Endothelial cell of umbilical vein (primary cell): ENCODE measurements around the gene SEZ6L. TPM values are rescaled to one million over a fixed set of nuclear protein-coding genes. Genes with fewer than 3 reads are reported as not detected.

ENCODE experiments used
- BruUV-seq: library from RNA; stranded (reverse); fragments of 400-500 nt; replicated peaks from 2 replicates; lab custom pipeline; 2021; lab: Mats Ljungman, UMichigan
- CTCF ChIA-PET: fragments of 300-600, 350-600 bp; sonication (Branson Sonifier 250); formaldehyde crosslinking; loops from one replicate; lab custom pipeline; 2021; ENCODE audit warnings: antibody characterized with exemption, inconsistent platforms; lab: Charles Lee
- POLR2A ChIA-PET: fragments of 300-600, 350-600 bp; sonication (Branson Sonifier 250); formaldehyde crosslinking; loops from one replicate; lab custom pipeline; 2021; ENCODE audit warnings: antibody characterized with exemption, inconsistent platforms; lab: Charles Lee
- DNase-seq: peaks from one replicate; pipeline ENCODE4 v3.0.0-alpha.2; 2011; ENCODE audit warnings: low read depth, low spot score
- FAIRE-seq: peaks from 2 replicates; lab custom pipeline; 2011; peaks lifted over from hg19 to GRCh38; lab: Jason Lieb, UNC
- H2AFZ ChIP-seq: 2 replicates; pipeline ENCODE4 v1.6.0; 2012; ENCODE audit warnings: low read depth, low read length, control low read depth, inconsistent platforms
- H3K27ac ChIP-seq: 2 replicates; pipeline ENCODE4 v1.5.1; 2011; ENCODE audit warnings: low read depth, mild to moderate bottlenecking, control low read depth, low read length, moderate library complexity; ENCODE audit not compliant: insufficient read depth
- H3K27me3 ChIP-seq, 2 experiments: 2 replicates each; pipeline versions ENCODE4 v1.6.0 to v1.6.1; 2011; ENCODE audit warnings: low read length in 2 of 2, mixed read lengths in 1 of 2; ENCODE audit not compliant: control insufficient read depth in 2 of 2, insufficient read depth in 2 of 2
- H3K36me3 ChIP-seq, 2 experiments: 2 replicates in 1 of 2; 3 replicates in 1 of 2; pipeline ENCODE4 v1.5.1; 2011; ENCODE audit warnings: low read length in 2 of 2, mild to moderate bottlenecking in 1 of 2, moderate library complexity in 1 of 2; ENCODE audit not compliant: control insufficient read depth in 2 of 2, insufficient read depth in 2 of 2; ENCODE audit errors: extremely low read depth in 1 of 2
- H3K4me1 ChIP-seq: 3 replicates; pipeline ENCODE4 v1.5.1; 2011; ENCODE audit warnings: mild to moderate bottlenecking, low read length; ENCODE audit not compliant: control insufficient read depth, insufficient read depth; ENCODE audit errors: extremely low read depth
- H3K4me2 ChIP-seq: 2 replicates; pipeline ENCODE4 v1.6.1; 2011; ENCODE audit warnings: low read length, control low read depth, mixed read lengths; ENCODE audit not compliant: insufficient read depth
- H3K4me3 ChIP-seq, 3 experiments: fragments of 200-600 bp in 1 of 3; sonication (generic), shearing (Covaris generic) in 1 of 3; replicated peaks in 1 of 3; 2 replicates each; pipeline ENCODE4 v1.5.1; 2011 to 2016; ENCODE audit warnings: control low read depth in 3 of 3, low read length in 3 of 3, mild to moderate bottlenecking in 2 of 3, inconsistent platforms in 1 of 3, low read depth in 1 of 3, moderate library complexity in 1 of 3; ENCODE audit not compliant: insufficient read depth in 1 of 3
- H3K79me2 ChIP-seq: 2 replicates; pipeline ENCODE4 v1.6.0; 2012; ENCODE audit warnings: low read length, inconsistent platforms; ENCODE audit not compliant: control insufficient read depth, insufficient read depth
- H3K9ac ChIP-seq: replicated peaks from 2 replicates; pipeline ENCODE3; 2011; ENCODE audit warnings: low read length, control low read depth; ENCODE audit not compliant: insufficient read depth; ENCODE audit errors: extremely low read depth
- H3K9me1 ChIP-seq: replicated peaks from 3 replicates; pipeline ENCODE4 v1.6.0; 2011; ENCODE audit warnings: mild to moderate bottlenecking, low read length; ENCODE audit not compliant: control insufficient read depth, insufficient read depth; ENCODE audit errors: extremely low read depth
- H3K9me3 ChIP-seq: replicated peaks from 2 replicates; pipeline ENCODE4 v1.5.1; 2012; ENCODE audit warnings: low read length, inconsistent platforms; ENCODE audit not compliant: control insufficient read depth, insufficient read depth
- H4K20me1 ChIP-seq: replicated peaks from 2 replicates; pipeline ENCODE3; 2011; ENCODE audit warnings: mild to moderate bottlenecking, low read length; ENCODE audit not compliant: control insufficient read depth, insufficient read depth; ENCODE audit errors: extremely low read depth
- CTCF ChIP-seq, 2 donors: IDR thresholded peaks; 1 replicate in 1 of 2; 2 replicates in 1 of 2; pipeline ENCODE4 v1.5.1; 2011; ENCODE audit warnings: low read length in 2 of 2, mild to moderate bottlenecking in 2 of 2, moderate library complexity in 2 of 2, control low read depth in 1 of 2, inconsistent platforms in 1 of 2, low read depth in 1 of 2; ENCODE audit not compliant: insufficient read depth in 1 of 2; ENCODE audit errors: extremely low read depth in 1 of 2
- EZH2 ChIP-seq: IDR thresholded peaks from 2 replicates; pipeline ENCODE4 v1.6.1; 2012; ENCODE audit warnings: borderline replicate concordance, low read depth, mild to moderate bottlenecking, moderate library complexity, low read length, inconsistent platforms; ENCODE audit not compliant: severe bottlenecking
- FOS ChIP-seq: IDR thresholded peaks from 2 replicates; pipeline ENCODE4 v1.6.1; 2011; ENCODE audit warnings: mild to moderate bottlenecking, low read length, moderate library complexity, borderline replicate concordance; ENCODE audit not compliant: insufficient read depth
- GATA2 ChIP-seq: IDR thresholded peaks from 2 replicates; pipeline ENCODE4 v1.7.0; 2011; ENCODE audit warnings: low read depth, mild to moderate bottlenecking, moderate library complexity, mixed read lengths, low read length; ENCODE audit not compliant: insufficient read length, insufficient read depth
- JUN ChIP-seq: IDR thresholded peaks from 2 replicates; pipeline ENCODE4 v1.6.1; 2011; ENCODE audit warnings: borderline replicate concordance, low read depth; ENCODE audit not compliant: insufficient read length, insufficient read depth
- MAX ChIP-seq: IDR thresholded peaks from 2 replicates; pipeline ENCODE4 v1.6.1; 2011; ENCODE audit not compliant: insufficient read depth, insufficient read length
- MYC ChIP-seq: IDR thresholded peaks from one replicate; pipeline ENCODE4 v1.6.1; 2011; ENCODE audit warnings: mild to moderate bottlenecking, low read depth, low read length
- POLR2A ChIP-seq: IDR thresholded peaks from 2 replicates; pipeline ENCODE4 v1.6.1; 2012; ENCODE audit warnings: low read depth, mild to moderate bottlenecking, control low read depth, low read length
- POLR2AphosphoS5 ChIP-seq: IDR thresholded peaks from 2 replicates; pipeline ENCODE4 v1.6.1; 2012; ENCODE audit warnings: low read depth, mild to moderate bottlenecking, control low read depth, low read length, moderate library complexity; ENCODE audit not compliant: insufficient read depth
- dilution Hi-C: fragments of 300-500 bp; cut with MboI; formaldehyde crosslinking; loops from one replicate; pipeline ENCODE4 v1.15.0; 2019; ENCODE audit warnings: low sequenced_read_pairs; ENCODE audit not compliant: extremely low pct_ligation_motif_present
- intact Hi-C: fragments of 100-400 bp; cut with micrococcal nuclease; formaldehyde crosslinking; loops from one replicate; pipeline ENCODE4 v1.10.0; 2022
- polyA plus RNA-seq, 4 experiments: library from polyadenylated mRNA; depleted of rRNA in 3 of 4; stranded (reverse) in 3 of 4; unstranded in 1 of 4; fragments of >200 nt; gene quantifications; 2 replicates each; pipeline versions ENCODE4 v1.2.1 to v1.2.3, GENCODE V29; 2011 to 2012; ENCODE audit warnings: missing spikeins in 1 of 4
- total RNA-seq: library from RNA; stranded (reverse); gene quantifications from 2 replicates; pipeline ENCODE4 v1.2.3, GENCODE V29; 2021

SEZ6L gene
- total and polyA plus RNA-seq, 2 donors (not counting 3 experiments of a cell fraction or from before 2014, with no cell fraction given): not detected

DNA sequence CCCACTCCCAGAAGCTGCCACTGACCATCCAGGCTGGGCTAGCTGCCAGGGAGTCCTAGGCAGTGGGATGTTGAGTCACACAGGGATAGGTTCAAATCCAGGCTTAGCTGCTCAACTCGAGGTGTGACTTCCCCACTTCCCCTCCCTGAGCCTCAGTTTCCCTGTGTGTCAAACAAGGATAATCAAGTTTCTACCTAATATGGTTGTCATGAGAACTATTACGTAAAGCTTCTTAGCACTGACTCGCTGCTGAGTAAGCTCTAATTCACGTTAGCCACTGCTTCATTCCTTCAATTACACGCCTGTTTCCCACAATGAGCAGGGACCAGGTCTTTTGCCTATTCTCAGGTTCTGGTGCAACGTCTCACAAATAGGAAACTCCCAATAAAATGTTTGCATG, 67.7 kb downstream of the SEZ6L start:
- Histone ChIP-seq H2AFZ (no peak overlapping the region), H3K9me3 (no peaks in the 10 kb centered on the region), H3K79me2 (no peaks in the 10 kb centered on the region), H3K27ac (no peak overlapping the region), H4K20me1 (no peaks in the 10 kb centered on the region), H3K36me3 (no peaks in the 10 kb centered on the region), H3K9me1 (no peaks in the 10 kb centered on the region), H3K9ac (no peak overlapping the region), H3K4me1 (no peaks in the 10 kb centered on the region), H3K4me3 (no peak overlapping the region), H3K27me3 (no peaks in the 10 kb centered on the region), H3K4me2 (no peak overlapping the region)
- FAIRE-seq (no peak), DNase-seq (no peak)
- no TSS peak for BruUV-seq
- dilution Hi-C loops (no loop called here), intact Hi-C loops (no loop called here)
- CTCF ChIA-PET: no interaction called here
- TF ChIP-seq POLR2A (no peak), EZH2 (no peak), JUN (no peak), CTCF (IDR thresholded peaks at IDR 0.05; ENCODE audit: extremely low read depth in 1 of 2, insufficient read depth in 1 of 2, low read depth in 1 of 2, low read length in 2 of 2) (no peak), MYC (no peak), GATA2 (no peak), MAX (no peak), POLR2AphosphoS5 (no peak), FOS (no peak)
- POLR2A ChIA-PET: no interaction called here
